Panc1 (cell line): ENCODE data around the gene CNPPD1. TPM values are rescaled to one million over a fixed set of nuclear protein-coding genes. Genes with fewer than 3 reads are reported as not detected.

Experiments
- ATAC-seq: fragments of 200-7000 bp; cut with Tn5 transposase; 2 replicates; pipeline ENCODE4 v1.9.1; 2020; ENCODE audit warnings: mild to moderate bottlenecking, moderate library complexity
- BruUV-seq: library from RNA; stranded (reverse); fragments of 400-500 nt; replicated peaks from 2 replicates; lab custom pipeline; 2021; lab: Mats Ljungman, UMichigan
- CTCF ChIA-PET: fragments of 300-600 bp; sonication (Branson Sonifier 250); formaldehyde crosslinking; loops from one replicate; lab custom pipeline; 2022; ENCODE audit warnings: antibody characterized with exemption; lab: Charles Lee
- POLR2A ChIA-PET: fragments of 300-600 bp; sonication (Branson Sonifier 250); formaldehyde crosslinking; loops from one replicate; lab custom pipeline; 2022; ENCODE audit warnings: antibody characterized with exemption; lab: Charles Lee
- DNase-seq: peaks from one replicate; pipeline ENCODE4 v3.0.0-alpha.2; 2010; ENCODE audit warnings: low read depth, low spot score
- H3K27ac ChIP-seq: 2 replicates; pipeline ENCODE4 v1.5.1; 2011; ENCODE audit warnings: mild to moderate bottlenecking, low read length, inconsistent platforms
- H3K27me3 ChIP-seq: fragments of 200-500 bp; sonication (Bioruptor generic); 2 replicates; pipeline ENCODE4 v1.6.0; 2014; ENCODE audit warnings: low read length, inconsistent platforms; ENCODE audit not compliant: control insufficient read depth, insufficient read depth
- H3K36me3 ChIP-seq: fragments of 200-500 bp; sonication (Bioruptor generic); 2 replicates; pipeline ENCODE4 v1.5.1; 2014; ENCODE audit warnings: inconsistent platforms, mild to moderate bottlenecking, low read length, moderate library complexity; ENCODE audit not compliant: control insufficient read depth, insufficient read depth
- H3K4me1 ChIP-seq: 2 replicates; pipeline ENCODE4 v1.5.1; 2011; ENCODE audit warnings: inconsistent platforms, mild to moderate bottlenecking, low read length, moderate library complexity; ENCODE audit not compliant: control insufficient read depth, insufficient read depth
- H3K4me3 ChIP-seq, 2 experiments: 2 replicates each; pipeline ENCODE4 v1.5.1; 2011 to 2012; ENCODE audit warnings: low read depth in 2 of 2, low read length in 2 of 2, mild to moderate bottlenecking in 2 of 2, inconsistent platforms in 1 of 2, moderate library complexity in 1 of 2
- H3K9me3 ChIP-seq: fragments of 200-500 bp; sonication (Bioruptor generic); 2 replicates; pipeline ENCODE4 v1.5.1; 2014; ENCODE audit warnings: low read depth, mild to moderate bottlenecking, inconsistent platforms, low read length, moderate library complexity; ENCODE audit not compliant: control insufficient read depth, insufficient read depth
- CTCF ChIP-seq: fragments of 450-650 bp; IDR thresholded peaks from 2 replicates; pipeline ENCODE4 v1.5.1; 2017; ENCODE audit warnings: mild to moderate bottlenecking
- POLR2AphosphoS5 ChIP-seq: IDR thresholded peaks from 2 replicates; pipeline ENCODE4 v1.6.1; 2012; ENCODE audit warnings: mild to moderate bottlenecking, low read depth, low read length, moderate library complexity
- REST ChIP-seq, 2 experiments: IDR thresholded peaks; 2 replicates each; pipeline ENCODE4 v1.6.1; 2011 to 2012; ENCODE audit warnings: low read depth in 2 of 2, control low read depth in 1 of 2, low read length in 1 of 2, mild to moderate bottlenecking in 1 of 2, moderate library complexity in 1 of 2; ENCODE audit not compliant: insufficient read depth in 1 of 2
- SIN3A ChIP-seq: IDR thresholded peaks from 2 replicates; pipeline ENCODE4 v1.6.1; 2012; ENCODE audit warnings: low read depth, mild to moderate bottlenecking, low read length, moderate library complexity, borderline replicate concordance; ENCODE audit not compliant: insufficient read depth
- TCF7L2 ChIP-seq: IDR thresholded peaks from 2 replicates; pipeline ENCODE4 v1.6.1; 2011; ENCODE audit warnings: mild to moderate bottlenecking, low read depth, low read length, inconsistent platforms
- in situ Hi-C: cut with HindIII; loops from 2 replicates; pipeline ENCODE4 v1.10.0; 2016; ENCODE audit warnings: low sequenced_read_pairs, low pct_unique_long_range_greater_than_20kb
- intact Hi-C: fragments of 100-400 bp; cut with micrococcal nuclease; formaldehyde crosslinking; loops from one replicate; pipeline ENCODE4 v1.10.0; 2022; ENCODE audit not compliant: unreplicated experiment
- total RNA-seq: library from RNA; stranded (reverse); gene quantifications from one replicate; pipeline ENCODE4 v1.2.1, GENCODE V29; 2021; ENCODE audit not compliant: unreplicated experiment

Gene CNPPD1
- total RNA-seq, 1 experiment from 2014 or later = 55.7 TPM

- in situ Hi-C loops = no loop called here
- Histone ChIP-seq H3K4me1 (no peaks in the 10 kb centered on the region), H3K36me3 (0 out of 2 replicates have a peak, but pooled peaks cover 2% of the 10 kb centered on the region), H3K27ac (no peak overlapping the region), H3K4me3 (no peak overlapping the region), H3K27me3 (no peaks in the 10 kb centered on the region), H3K9me3 (no peaks in the 10 kb centered on the region)
- DNase-seq = no peak
- intact Hi-C loops = no loop called here
- TF ChIP-seq CTCF = no peak
- TF ChIP-seq REST (IDR thresholded peaks at IDR 0.05; ENCODE audit: insufficient read depth in 1 of 2, low read depth in 2 of 2, low read length in 1 of 2) = no peak
- TF ChIP-seq SIN3A = no peak
- no peak for TF ChIP-seq POLR2AphosphoS5
- TF ChIP-seq TCF7L2 = no peak
- CTCF ChIA-PET = no interaction called here
- POLR2A ChIA-PET = no interaction called here
- BruUV-seq = no TSS peak
- peak; percentile 34; the same call in 1 of the 2 replicates for ATAC-seq
These were observed 34.4 kb downstream of the CNPPD1 start for GRCh38 chr2:219142329-219142728.

- Histone ChIP-seq H3K27me3 (no peaks in the 10 kb centered on the region), H3K36me3 (0 out of 2 replicates have a peak, but pooled peaks cover 2% of the 10 kb centered on the region), H3K9me3 (no peaks in the 10 kb centered on the region), H3K4me3 (no peak overlapping the region), H3K4me1 (no peaks in the 10 kb centered on the region), H3K27ac (no peak overlapping the region)
- in situ Hi-C loops = no loop called here
- TF ChIP-seq REST (IDR thresholded peaks at IDR 0.05; ENCODE audit: insufficient read depth in 1 of 2, low read depth in 2 of 2, low read length in 1 of 2) (no peak), TCF7L2 (no peak), POLR2AphosphoS5 (no peak), CTCF (no peak), SIN3A (no peak)
- ChIA-PET CTCF (interaction anchor here (0.5 kb wide), 1 partner anchor 161 kb away, joined by 4 read pairs; no protein-coding TSS in a partner anchor), POLR2A (no interaction called here)
- intact Hi-C loops = no loop called here
- ATAC-seq (no peak), DNase-seq (no peak)
- no TSS peak for BruUV-seq
These were observed 36.0 kb downstream of the CNPPD1 start for GRCh38 chr2:219140722-219141121.
